Esophagus squamous epithelium (tissue), 5 donors: Measurements from ENCODE around the gene MAP1B. TPM values are rescaled to one million over a fixed set of nuclear protein-coding genes. Genes with fewer than 3 reads are reported as not detected.
"Not testable (repeated sequence)": the region's sequence is repeated elsewhere in the genome, so short reads cannot be mapped to it uniquely, and the experiment has no call there.

ENCODE experiments used
- DNase-seq: peaks from one replicate; lab custom pipeline; 2025; lab: John Stamatoyannopoulos, UW
- H3K27ac ChIP-seq, 4 donors: fragments of 200-600 bp; sonication (generic); one replicate each; pipeline ENCODE4 v1.5.1; 2016 to 2019; ENCODE audit warnings: mild to moderate bottlenecking in 1 of 4
- H3K27me3 ChIP-seq, 4 donors: fragments of 200-600 bp; sonication (generic); 1 replicate in 3 of 4; 2 replicates in 1 of 4; pipeline versions ENCODE4 v1.5.1 to v1.6.0; 2017 to 2021; ENCODE audit warnings: antibody characterized with exemption in 1 of 4
- H3K36me3 ChIP-seq, 3 donors: fragments of 200-600 bp; sonication (generic); one replicate each; pipeline ENCODE4 v1.5.1; 2016 to 2019
- H3K4me1 ChIP-seq, 3 donors: fragments of 200-600 bp; sonication (generic); one replicate each; pipeline ENCODE4 v1.5.1; 2017 to 2019
- H3K4me3 ChIP-seq, 4 donors: fragments of 200-600 bp; sonication (generic); 1 replicate in 3 of 4; 2 replicates in 1 of 4; pipeline ENCODE4 v1.5.1; 2016 to 2019; ENCODE audit warnings: mild to moderate bottlenecking in 2 of 4, moderate library complexity in 1 of 4
- H3K9me3 ChIP-seq, 3 donors: fragments of 200-600 bp; sonication (generic); one replicate each; pipeline ENCODE4 v1.5.1; 2016 to 2019
- POLR2A ChIP-seq, 4 donors: fragments of 450-650 bp; IDR thresholded peaks; one replicate each; pipeline ENCODE4 v1.6.1; 2017; ENCODE audit warnings: antibody characterized with exemption in 4 of 4, mild to moderate bottlenecking in 4 of 4, moderate library complexity in 3 of 4
- WGBS, 2 donors: methylation state at CpG; one replicate each; pipeline ENCODE4 v1.1.5; 2018; 5-methylcytosine and 5-hydroxymethylcytosine counted together
- intact Hi-C: fragments of 100-400 bp; cut with DNase I; formaldehyde crosslinking; loops from one replicate; pipeline ENCODE4 v1.15.0; 2022
- total RNA-seq, 4 donors: library from RNA; depleted of rRNA; stranded (reverse); fragments of >200 nt; gene quantifications; one replicate each; pipeline ENCODE4 v1.1.0, GENCODE V29; 2016
- TF ChIP-seq, protein P1 (sequence below), 6 experiments: fragments of 450-650 bp in 4 of 6; fragments of 200-600 bp in 2 of 6; sonication (generic) in 2 of 6; IDR thresholded peaks; one replicate each; pipeline ENCODE4 v1.5.1; 2016 to 2019; ENCODE audit warnings: antibody characterized with exemption in 6 of 6, mild to moderate bottlenecking in 4 of 6, moderate library complexity in 4 of 6
- donor health status: DM: yes; HTN: yes; CAD: no.

MAP1B gene
- total RNA-seq, 4 donors from 2014 or later = 8.2 to 180 (median 29.6) TPM

GRCh38 chr5:72082048-72082447 is 25.2 kb upstream of the MAP1B start:
- WGBS, 2 donors = 57 to 69% methylated on average over 1 of the region's 1 CpG
- no peak overlapping the region for H3K27ac ChIP-seq
- no peak for TF ChIP-seq POLR2A (IDR thresholded peaks at IDR 0.05)
- TF ChIP-seq, protein P1, sequence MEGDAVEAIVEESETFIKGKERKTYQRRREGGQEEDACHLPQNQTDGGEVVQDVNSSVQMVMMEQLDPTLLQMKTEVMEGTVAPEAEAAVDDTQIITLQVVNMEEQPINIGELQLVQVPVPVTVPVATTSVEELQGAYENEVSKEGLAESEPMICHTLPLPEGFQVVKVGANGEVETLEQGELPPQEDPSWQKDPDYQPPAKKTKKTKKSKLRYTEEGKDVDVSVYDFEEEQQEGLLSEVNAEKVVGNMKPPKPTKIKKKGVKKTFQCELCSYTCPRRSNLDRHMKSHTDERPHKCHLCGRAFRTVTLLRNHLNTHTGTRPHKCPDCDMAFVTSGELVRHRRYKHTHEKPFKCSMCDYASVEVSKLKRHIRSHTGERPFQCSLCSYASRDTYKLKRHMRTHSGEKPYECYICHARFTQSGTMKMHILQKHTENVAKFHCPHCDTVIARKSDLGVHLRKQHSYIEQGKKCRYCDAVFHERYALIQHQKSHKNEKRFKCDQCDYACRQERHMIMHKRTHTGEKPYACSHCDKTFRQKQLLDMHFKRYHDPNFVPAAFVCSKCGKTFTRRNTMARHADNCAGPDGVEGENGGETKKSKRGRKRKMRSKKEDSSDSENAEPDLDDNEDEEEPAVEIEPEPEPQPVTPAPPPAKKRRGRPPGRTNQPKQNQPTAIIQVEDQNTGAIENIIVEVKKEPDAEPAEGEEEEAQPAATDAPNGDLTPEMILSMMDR (IDR thresholded peaks at IDR 0.05) = no peak
- no peaks in the 10 kb centered on the region for H3K9me3 ChIP-seq
- intact Hi-C loops = no loop called here
- no peak overlapping the region for H3K4me3 ChIP-seq
- no peak for DNase-seq
- H3K27me3 ChIP-seq = peaks cover 0 to 49% (median 0%) of the 10 kb centered on the region in 4 donors
- no peaks in the 10 kb centered on the region for H3K36me3 ChIP-seq
- peaks cover 0 to 11% (median 4%) of the 10 kb centered on the region in 3 donors for H3K4me1 ChIP-seq

DNA sequence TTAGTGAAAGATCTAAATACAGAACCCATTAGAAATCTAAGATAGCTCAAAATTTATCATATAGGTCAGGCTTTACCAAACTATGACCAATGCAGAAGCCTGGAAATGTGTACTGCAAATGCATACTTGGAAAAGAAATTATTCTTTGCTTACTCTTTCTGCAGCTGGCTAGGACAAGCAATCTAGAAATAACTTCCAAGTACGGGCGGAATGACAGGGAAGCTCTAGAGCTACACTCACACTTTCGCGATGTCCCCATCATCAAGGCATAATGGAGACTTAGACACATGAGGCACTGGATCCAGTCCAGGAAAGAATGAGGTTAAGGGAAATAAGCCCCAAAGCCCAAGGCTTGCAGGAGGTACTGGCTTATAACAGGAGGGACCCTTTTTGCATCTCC is 22.4 kb upstream of the MAP1B start:
- Histone ChIP-seq H3K27ac (no peak overlapping the region), H3K36me3 (no peaks in the 10 kb centered on the region), H3K9me3 (no peaks in the 10 kb centered on the region), H3K4me3 (no peak overlapping the region), H3K4me1 (peaks cover 0 to 11% (median 4%) of the 10 kb centered on the region in 3 donors), H3K27me3 (peaks cover 0 to 43% (median 0%) of the 10 kb centered on the region in 4 donors)
- no peak for TF ChIP-seq POLR2A (IDR thresholded peaks at IDR 0.05)
- TF ChIP-seq, protein P1 (IDR thresholded peaks at IDR 0.05) = no peak
- intact Hi-C loops = no loop called here
- DNase-seq = no peak
- 69 to 84% methylated on average over 4 of the region's 4 CpGs for WGBS, 2 donors

DNA sequence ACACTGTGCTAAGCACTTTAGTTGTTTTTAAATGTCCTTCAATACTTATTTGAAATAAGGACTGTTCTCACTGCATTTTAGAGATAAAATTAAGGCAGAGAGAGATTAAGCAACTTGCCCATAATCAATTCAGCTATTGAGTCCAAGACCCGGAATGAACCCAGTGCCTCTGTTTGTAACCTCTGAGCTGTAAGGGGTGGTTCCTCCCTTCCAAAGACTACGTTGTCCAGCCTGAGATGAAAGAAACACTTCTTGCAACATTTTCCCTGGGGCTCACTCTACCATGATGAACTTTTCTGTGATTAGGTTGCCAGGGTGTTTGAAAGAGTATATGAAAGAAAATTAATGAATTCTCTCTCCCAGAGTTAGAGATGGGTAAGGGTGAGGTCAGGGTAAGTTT is 22.0 kb upstream of the MAP1B start:
- Histone ChIP-seq H3K4me1 (peaks cover 0 to 11% (median 4%) of the 10 kb centered on the region in 3 donors), H3K36me3 (no peaks in the 10 kb centered on the region), H3K4me3 (no peak overlapping the region), H3K27me3 (peaks cover 0 to 40% (median 0%) of the 10 kb centered on the region in 4 donors), H3K27ac (no peak overlapping the region), H3K9me3 (no peaks in the 10 kb centered on the region)
- no peak for DNase-seq
- TF ChIP-seq, protein P1 (IDR thresholded peaks at IDR 0.05) = no peak
- TF ChIP-seq POLR2A (IDR thresholded peaks at IDR 0.05) = no peak
- intact Hi-C loops = no loop called here
- 53 to 64% methylated on average over 2 of the region's 2 CpGs for WGBS, 2 donors

DNA sequence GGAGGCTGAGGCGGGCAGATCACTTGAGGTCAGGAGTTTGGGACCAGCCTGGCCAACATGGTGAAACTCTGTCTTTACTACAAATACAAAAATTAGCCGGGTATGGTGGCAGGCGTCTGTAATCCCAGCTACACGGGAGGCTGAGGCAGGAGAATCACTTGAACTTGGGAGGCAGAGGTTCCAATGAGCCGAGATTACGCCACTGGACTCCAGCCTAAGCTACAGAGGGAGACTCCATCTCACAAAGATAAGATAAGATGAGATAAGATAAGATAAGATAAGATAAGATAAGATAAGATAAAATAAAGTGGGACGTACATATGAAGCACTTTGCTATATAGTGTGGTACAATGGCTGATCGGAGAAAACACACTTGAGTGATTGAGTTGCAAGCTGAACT is 17.6 kb upstream of the MAP1B start:
- DNase-seq, H3K4me3 ChIP-seq, intact Hi-C loops, H3K27ac ChIP-seq, H3K36me3 ChIP-seq, H3K4me1 ChIP-seq, H3K9me3 ChIP-seq: not testable (repeated sequence)
- WGBS, 2 donors = 89 to 91% methylated on average over 8 of the region's 8 CpGs
- peaks cover 0 to 23% (median 0%) of the 10 kb centered on the region in 4 donors for H3K27me3 ChIP-seq

- Histone ChIP-seq H3K9me3 (no peaks in the 10 kb centered on the region), H3K27me3 (peaks cover 0 to 25% (median 0%) of the 10 kb centered on the region in 4 donors), H3K4me3 (no peak overlapping the region), H3K36me3 (no peaks in the 10 kb centered on the region), H3K4me1 (no peaks in the 10 kb centered on the region), H3K27ac (no peak overlapping the region)
- 67 to 79% methylated on average over 1 of the region's 1 CpG for WGBS, 2 donors
- no peak for DNase-seq
- intact Hi-C loops = no loop called here
- TF ChIP-seq, protein P1 (IDR thresholded peaks at IDR 0.05) = no peak
- TF ChIP-seq POLR2A (IDR thresholded peaks at IDR 0.05) = no peak
Observed at GRCh38 chr5:72092074-72092473, 15.2 kb upstream of the MAP1B start.

DNA sequence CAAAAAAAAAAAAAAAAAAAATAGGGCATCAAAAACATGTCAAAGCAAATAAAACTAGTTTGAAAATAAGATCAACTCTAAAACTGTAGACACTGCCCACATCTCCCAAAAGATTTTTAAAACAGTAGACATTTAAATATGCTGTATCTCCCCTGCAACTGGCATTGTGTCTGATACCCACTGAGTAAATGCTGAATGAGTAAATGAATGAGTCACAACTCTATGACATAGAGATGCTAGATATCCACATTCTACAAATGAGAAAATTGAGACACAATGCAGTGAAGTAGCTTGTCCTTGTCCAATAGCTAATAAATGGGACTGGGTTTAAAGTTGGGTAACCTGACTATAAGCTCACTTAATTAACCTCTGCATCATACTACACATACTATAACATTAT is 14.1 kb upstream of the MAP1B start:
- Histone ChIP-seq H3K27me3 (peaks cover 0 to 25% (median 0%) of the 10 kb centered on the region in 4 donors), H3K9me3 (no peaks in the 10 kb centered on the region), H3K36me3 (no peaks in the 10 kb centered on the region), H3K4me3 (no peak overlapping the region), H3K4me1 (no peaks in the 10 kb centered on the region), H3K27ac (no peak overlapping the region)
- intact Hi-C loops = no loop called here
- no peak for TF ChIP-seq POLR2A (IDR thresholded peaks at IDR 0.05)
- TF ChIP-seq, protein P1 (IDR thresholded peaks at IDR 0.05) = no peak
- DNase-seq = no peak
